ENCODE results near the gene GAK. TPM values are rescaled to one million over a fixed set of nuclear protein-coding genes. Genes with fewer than 3 reads are reported as not detected.

The GAK gene
- total RNA-seq, 1 experiment from 2014 or later: 86.6 TPM

DNA sequence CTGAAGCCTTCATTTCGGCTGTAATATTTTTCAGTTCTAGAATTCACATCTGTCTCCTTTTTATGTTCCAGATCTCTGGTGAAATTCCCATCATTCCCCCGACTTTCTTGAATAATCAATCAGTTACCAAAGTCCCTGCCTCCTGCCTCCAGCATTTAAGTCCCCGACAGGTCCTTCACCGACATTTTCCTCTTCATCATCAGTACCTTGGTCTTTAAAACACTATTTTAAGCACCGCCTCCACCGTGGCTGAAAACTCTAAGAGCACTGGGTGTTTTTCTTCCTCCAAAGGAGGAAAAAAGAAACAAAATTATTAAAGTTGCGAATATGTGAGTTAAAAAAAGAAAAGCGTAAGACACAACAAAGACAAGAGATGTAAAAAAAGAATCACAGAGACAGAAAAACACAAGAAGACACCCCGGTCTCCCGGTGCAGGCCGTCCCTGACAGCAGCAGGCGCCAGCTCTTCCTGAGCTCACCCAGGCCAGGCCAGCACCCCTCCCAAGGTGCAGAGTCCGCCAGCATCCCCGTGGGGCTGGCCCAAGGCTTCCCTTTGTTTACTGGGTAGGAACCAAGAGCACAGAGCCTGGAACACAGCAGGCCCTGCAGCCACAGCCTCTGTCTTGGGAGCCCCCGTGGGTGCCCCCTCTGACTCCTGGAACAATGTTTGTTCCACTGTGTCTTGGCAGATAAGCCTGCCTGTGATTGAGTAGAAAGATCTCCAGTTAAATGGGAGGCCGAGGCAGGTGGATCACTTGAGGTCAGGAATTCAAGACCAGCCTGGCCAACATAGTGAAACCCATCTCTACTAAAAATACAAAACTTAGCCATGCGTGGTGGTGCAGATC is 56.9 kb downstream of the GAK start:
- DNase-seq (ENCODE audit: low read depth, low spot score) (no peak), ATAC-seq (no peak)
- Histone ChIP-seq H3K4me1 (ENCODE audit: control insufficient read depth, insufficient read depth, low read length) (no peaks in the 10 kb centered on the region), H3K36me3 (ENCODE audit: control insufficient read depth, insufficient read depth, low read length) (no peaks in the 10 kb centered on the region), H3K4me3 (ENCODE audit: low read depth in 2 of 2, low read length in 2 of 2) (no peak overlapping the region), H3K27ac (ENCODE audit: low read length) (no peak overlapping the region), H3K27me3 (ENCODE audit: control insufficient read depth, insufficient read depth, low read length) (no peaks in the 10 kb centered on the region), H3K9me3 (ENCODE audit: control insufficient read depth, insufficient read depth, low read depth, low read length) (no peaks in the 10 kb centered on the region)
- POLR2A ChIA-PET: interaction anchor here (0.5 kb wide), 1 partner anchor 59 kb away, joined by 3 read pairs; no protein-coding TSS in a partner anchor
- no TSS peak for BruUV-seq (replicated peaks)
- CTCF ChIA-PET: no interaction called here
- intact Hi-C loops (cut with micrococcal nuclease; ENCODE audit: unreplicated experiment): no loop called here
- TF ChIP-seq, protein P1, sequence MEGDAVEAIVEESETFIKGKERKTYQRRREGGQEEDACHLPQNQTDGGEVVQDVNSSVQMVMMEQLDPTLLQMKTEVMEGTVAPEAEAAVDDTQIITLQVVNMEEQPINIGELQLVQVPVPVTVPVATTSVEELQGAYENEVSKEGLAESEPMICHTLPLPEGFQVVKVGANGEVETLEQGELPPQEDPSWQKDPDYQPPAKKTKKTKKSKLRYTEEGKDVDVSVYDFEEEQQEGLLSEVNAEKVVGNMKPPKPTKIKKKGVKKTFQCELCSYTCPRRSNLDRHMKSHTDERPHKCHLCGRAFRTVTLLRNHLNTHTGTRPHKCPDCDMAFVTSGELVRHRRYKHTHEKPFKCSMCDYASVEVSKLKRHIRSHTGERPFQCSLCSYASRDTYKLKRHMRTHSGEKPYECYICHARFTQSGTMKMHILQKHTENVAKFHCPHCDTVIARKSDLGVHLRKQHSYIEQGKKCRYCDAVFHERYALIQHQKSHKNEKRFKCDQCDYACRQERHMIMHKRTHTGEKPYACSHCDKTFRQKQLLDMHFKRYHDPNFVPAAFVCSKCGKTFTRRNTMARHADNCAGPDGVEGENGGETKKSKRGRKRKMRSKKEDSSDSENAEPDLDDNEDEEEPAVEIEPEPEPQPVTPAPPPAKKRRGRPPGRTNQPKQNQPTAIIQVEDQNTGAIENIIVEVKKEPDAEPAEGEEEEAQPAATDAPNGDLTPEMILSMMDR (IDR thresholded peaks at IDR 0.05): no peak
- TF ChIP-seq POLR2AphosphoS5 (IDR thresholded peaks at IDR 0.05; ENCODE audit: low read depth, low read length) (no peak), SIN3A (IDR thresholded peaks at IDR 0.05; ENCODE audit: borderline replicate concordance, insufficient read depth, low read depth, low read length) (no peak), TCF7L2 (IDR thresholded peaks at IDR 0.05; ENCODE audit: low read depth, low read length) (no peak)
- TF ChIP-seq, protein P2, sequence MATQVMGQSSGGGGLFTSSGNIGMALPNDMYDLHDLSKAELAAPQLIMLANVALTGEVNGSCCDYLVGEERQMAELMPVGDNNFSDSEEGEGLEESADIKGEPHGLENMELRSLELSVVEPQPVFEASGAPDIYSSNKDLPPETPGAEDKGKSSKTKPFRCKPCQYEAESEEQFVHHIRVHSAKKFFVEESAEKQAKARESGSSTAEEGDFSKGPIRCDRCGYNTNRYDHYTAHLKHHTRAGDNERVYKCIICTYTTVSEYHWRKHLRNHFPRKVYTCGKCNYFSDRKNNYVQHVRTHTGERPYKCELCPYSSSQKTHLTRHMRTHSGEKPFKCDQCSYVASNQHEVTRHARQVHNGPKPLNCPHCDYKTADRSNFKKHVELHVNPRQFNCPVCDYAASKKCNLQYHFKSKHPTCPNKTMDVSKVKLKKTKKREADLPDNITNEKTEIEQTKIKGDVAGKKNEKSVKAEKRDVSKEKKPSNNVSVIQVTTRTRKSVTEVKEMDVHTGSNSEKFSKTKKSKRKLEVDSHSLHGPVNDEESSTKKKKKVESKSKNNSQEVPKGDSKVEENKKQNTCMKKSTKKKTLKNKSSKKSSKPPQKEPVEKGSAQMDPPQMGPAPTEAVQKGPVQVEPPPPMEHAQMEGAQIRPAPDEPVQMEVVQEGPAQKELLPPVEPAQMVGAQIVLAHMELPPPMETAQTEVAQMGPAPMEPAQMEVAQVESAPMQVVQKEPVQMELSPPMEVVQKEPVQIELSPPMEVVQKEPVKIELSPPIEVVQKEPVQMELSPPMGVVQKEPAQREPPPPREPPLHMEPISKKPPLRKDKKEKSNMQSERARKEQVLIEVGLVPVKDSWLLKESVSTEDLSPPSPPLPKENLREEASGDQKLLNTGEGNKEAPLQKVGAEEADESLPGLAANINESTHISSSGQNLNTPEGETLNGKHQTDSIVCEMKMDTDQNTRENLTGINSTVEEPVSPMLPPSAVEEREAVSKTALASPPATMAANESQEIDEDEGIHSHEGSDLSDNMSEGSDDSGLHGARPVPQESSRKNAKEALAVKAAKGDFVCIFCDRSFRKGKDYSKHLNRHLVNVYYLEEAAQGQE (IDR thresholded peaks at IDR 0.05; ENCODE audit: insufficient read depth in 1 of 2, low read depth in 2 of 2, low read length in 1 of 2): no peak
- in situ Hi-C loops (cut with HindIII; ENCODE audit: low pct_unique_long_range_greater_than_20kb, low sequenced_read_pairs): no loop called here

DNA sequence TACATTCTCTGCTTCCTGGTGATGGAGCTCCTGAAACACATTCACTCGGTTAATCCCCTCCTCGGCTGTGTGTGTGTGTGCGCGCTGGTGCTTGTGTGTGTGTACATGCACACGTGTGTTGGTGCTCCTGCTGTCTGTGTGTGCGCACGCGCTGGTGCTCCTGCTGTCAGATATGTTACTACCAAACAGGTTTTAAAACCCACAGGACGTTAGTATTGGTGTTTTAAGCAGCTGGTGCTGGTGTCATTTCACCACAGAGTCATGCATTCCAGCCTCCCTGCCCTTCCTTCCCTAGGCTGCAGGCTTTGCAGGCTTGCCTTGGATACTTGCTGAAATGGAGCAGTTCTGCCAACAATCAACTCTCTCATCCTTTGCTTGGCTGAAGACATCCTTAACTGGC is 58.1 kb downstream of the GAK start:
- BruUV-seq (replicated peaks): no TSS peak
- intact Hi-C loops (cut with micrococcal nuclease; ENCODE audit: unreplicated experiment) (no loop called here), in situ Hi-C loops (cut with HindIII; ENCODE audit: low pct_unique_long_range_greater_than_20kb, low sequenced_read_pairs) (no loop called here)
- TF ChIP-seq TCF7L2 (IDR thresholded peaks at IDR 0.05; ENCODE audit: low read depth, low read length) (no peak), SIN3A (IDR thresholded peaks at IDR 0.05; ENCODE audit: borderline replicate concordance, insufficient read depth, low read depth, low read length) (no peak), POLR2AphosphoS5 (IDR thresholded peaks at IDR 0.05; ENCODE audit: low read depth, low read length) (no peak)
- TF ChIP-seq, protein P2 (IDR thresholded peaks at IDR 0.05; ENCODE audit: insufficient read depth in 1 of 2, low read depth in 2 of 2, low read length in 1 of 2): no peak
- TF ChIP-seq, protein P1 (IDR thresholded peaks at IDR 0.05): no peak
- no peak overlapping the region for H3K27ac ChIP-seq (ENCODE audit: low read length)
- no peaks in the 10 kb centered on the region for H3K36me3 ChIP-seq (ENCODE audit: control insufficient read depth, insufficient read depth, low read length)
- DNase-seq (ENCODE audit: low read depth, low spot score) (no peak), ATAC-seq (no peak)
- no peak overlapping the region for H3K4me3 ChIP-seq (ENCODE audit: low read depth in 2 of 2, low read length in 2 of 2)
- ChIA-PET CTCF (no interaction called here), POLR2A (no interaction called here)
- H3K27me3 ChIP-seq (ENCODE audit: control insufficient read depth, insufficient read depth, low read length): no peaks in the 10 kb centered on the region
- H3K4me1 ChIP-seq (ENCODE audit: control insufficient read depth, insufficient read depth, low read length): no peaks in the 10 kb centered on the region
- no peaks in the 10 kb centered on the region for H3K9me3 ChIP-seq (ENCODE audit: control insufficient read depth, insufficient read depth, low read depth, low read length)

Measured in Panc1 (cell line).